Measurements from ENCODE around the gene CYB561D2.

The CYB561D2 gene

GRCh38 chr3:50393061-50393460 is 42.4 kb downstream of the CYB561D2 start:
- no peak for DNase-seq

- DNase-seq, result no peak
These were observed 44.6 kb downstream of the CYB561D2 start for GRCh38 chr3:50395070-50395860.

- DNase-seq, result no peak
These were observed 45.8 kb downstream of the CYB561D2 start for GRCh38 chr3:50396502-50396901.

- DNase-seq, result no peak
These were observed 51.4 kb downstream of the CYB561D2 start for GRCh38 chr3:50401978-50402595.
